Vagina (tissue), 2 donors: ENCODE results near the gene EPHA3. TPM values are rescaled to one million over a fixed set of nuclear protein-coding genes. Genes with fewer than 3 reads are reported as not detected.

Source experiments
- DNase-seq, 2 donors: peaks; one replicate each; pipeline ENCODE4 v3.0.0-alpha.2; 2017; ENCODE audit errors: extremely low spot score in 2 of 2
- H3K27ac ChIP-seq: fragments of 200-600 bp; sonication (generic); one replicate; pipeline ENCODE4 v1.5.1; 2019
- H3K27me3 ChIP-seq: fragments of 200-600 bp; sonication (generic); one replicate; pipeline ENCODE4 v1.5.1; 2019
- H3K36me3 ChIP-seq, 2 donors: fragments of 200-600 bp; sonication (generic); one replicate each; pipeline ENCODE4 v1.5.1; 2017 to 2019
- H3K4me1 ChIP-seq: fragments of 200-600 bp; sonication (generic); one replicate; pipeline ENCODE4 v1.5.1; 2019
- H3K4me3 ChIP-seq, 2 donors: fragments of 200-600 bp; sonication (generic); 1 replicate in 1 of 2; 2 replicates in 1 of 2; pipeline ENCODE4 v1.5.1; 2016 to 2019
- H3K9me3 ChIP-seq: fragments of 200-600 bp; sonication (generic); one replicate; pipeline ENCODE4 v1.5.1; 2019
- POLR2A ChIP-seq, 2 donors: fragments of 450-650 bp; IDR thresholded peaks; one replicate each; pipeline ENCODE4 v1.6.1; 2017; ENCODE audit warnings: antibody characterized with exemption in 2 of 2, mild to moderate bottlenecking in 2 of 2, moderate library complexity in 2 of 2
- POLR2AphosphoS5 ChIP-seq, 2 donors: sonication (generic); formaldehyde crosslinking; IDR thresholded peaks; one replicate each; pipeline ENCODE4 v1.9.0; 2017; ENCODE audit warnings: antibody characterized with exemption in 2 of 2, mild to moderate bottlenecking in 2 of 2, low read depth in 1 of 2; ENCODE audit not compliant: insufficient read depth in 1 of 2
- intact Hi-C: fragments of 100-400 bp; cut with DNase I; formaldehyde crosslinking; loops from one replicate; pipeline ENCODE4 v1.15.1; 2023
- total RNA-seq: library from RNA; depleted of rRNA; stranded (reverse); fragments of >200 nt; gene quantifications from one replicate; pipeline ENCODE4 v1.2.3, GENCODE V29; 2016
- TF ChIP-seq, protein P1 (sequence below), 3 experiments: fragments of 450-650 bp in 2 of 3; fragments of 200-600 bp in 1 of 3; sonication (generic) in 1 of 3; IDR thresholded peaks; one replicate each; pipeline ENCODE4 v1.5.1; 2017 to 2019; ENCODE audit warnings: antibody characterized with exemption in 3 of 3, mild to moderate bottlenecking in 2 of 3, moderate library complexity in 2 of 3

The EPHA3 gene
- total RNA-seq, 1 donor from 2014 or later: 24.1 TPM

DNA sequence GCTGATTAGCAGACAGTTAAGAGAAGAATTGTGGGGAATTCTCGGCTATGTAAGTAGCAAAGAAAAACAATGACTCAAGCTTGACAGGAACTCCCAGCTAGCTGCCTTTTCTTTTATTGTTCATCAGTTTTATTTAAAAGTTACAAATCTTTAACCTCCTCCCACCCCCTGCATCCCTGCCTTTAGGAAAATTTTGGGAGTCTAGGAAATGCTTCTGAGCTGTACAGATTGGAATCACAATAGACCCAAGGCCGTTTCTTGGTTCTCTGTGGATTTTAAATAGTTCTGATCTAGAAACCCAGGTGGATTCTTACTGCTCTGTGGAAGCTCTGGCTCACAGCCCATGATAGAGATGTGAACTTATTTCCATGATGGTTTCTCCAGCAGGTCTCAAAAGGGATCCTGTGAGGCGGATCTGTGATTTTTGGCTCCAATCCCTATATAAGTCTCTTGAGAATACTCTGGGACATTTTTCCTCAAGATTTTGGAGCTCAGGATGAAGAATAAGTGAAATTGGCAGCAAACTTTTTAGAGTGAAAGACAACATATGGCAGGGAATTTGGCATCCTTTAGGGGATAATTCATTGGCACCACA lies 312.3 kb downstream of the EPHA3 start:
- no peaks in the 10 kb centered on the region for H3K27me3 ChIP-seq
- H3K36me3 ChIP-seq: no peaks in the 10 kb centered on the region
- no peaks in the 10 kb centered on the region for H3K9me3 ChIP-seq
- intact Hi-C loops: no loop called here
- H3K27ac ChIP-seq: no peak overlapping the region
- DNase-seq: no peak
- H3K4me3 ChIP-seq: no peak overlapping the region
- TF ChIP-seq, protein P1, sequence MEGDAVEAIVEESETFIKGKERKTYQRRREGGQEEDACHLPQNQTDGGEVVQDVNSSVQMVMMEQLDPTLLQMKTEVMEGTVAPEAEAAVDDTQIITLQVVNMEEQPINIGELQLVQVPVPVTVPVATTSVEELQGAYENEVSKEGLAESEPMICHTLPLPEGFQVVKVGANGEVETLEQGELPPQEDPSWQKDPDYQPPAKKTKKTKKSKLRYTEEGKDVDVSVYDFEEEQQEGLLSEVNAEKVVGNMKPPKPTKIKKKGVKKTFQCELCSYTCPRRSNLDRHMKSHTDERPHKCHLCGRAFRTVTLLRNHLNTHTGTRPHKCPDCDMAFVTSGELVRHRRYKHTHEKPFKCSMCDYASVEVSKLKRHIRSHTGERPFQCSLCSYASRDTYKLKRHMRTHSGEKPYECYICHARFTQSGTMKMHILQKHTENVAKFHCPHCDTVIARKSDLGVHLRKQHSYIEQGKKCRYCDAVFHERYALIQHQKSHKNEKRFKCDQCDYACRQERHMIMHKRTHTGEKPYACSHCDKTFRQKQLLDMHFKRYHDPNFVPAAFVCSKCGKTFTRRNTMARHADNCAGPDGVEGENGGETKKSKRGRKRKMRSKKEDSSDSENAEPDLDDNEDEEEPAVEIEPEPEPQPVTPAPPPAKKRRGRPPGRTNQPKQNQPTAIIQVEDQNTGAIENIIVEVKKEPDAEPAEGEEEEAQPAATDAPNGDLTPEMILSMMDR (IDR thresholded peaks at IDR 0.05): no peak
- TF ChIP-seq POLR2AphosphoS5 (IDR thresholded peaks at IDR 0.05; ENCODE audit: insufficient read depth in 1 of 2, low read depth in 1 of 2): no peak
- no peak for TF ChIP-seq POLR2A (IDR thresholded peaks at IDR 0.05)
- no peaks in the 10 kb centered on the region for H3K4me1 ChIP-seq

DNA sequence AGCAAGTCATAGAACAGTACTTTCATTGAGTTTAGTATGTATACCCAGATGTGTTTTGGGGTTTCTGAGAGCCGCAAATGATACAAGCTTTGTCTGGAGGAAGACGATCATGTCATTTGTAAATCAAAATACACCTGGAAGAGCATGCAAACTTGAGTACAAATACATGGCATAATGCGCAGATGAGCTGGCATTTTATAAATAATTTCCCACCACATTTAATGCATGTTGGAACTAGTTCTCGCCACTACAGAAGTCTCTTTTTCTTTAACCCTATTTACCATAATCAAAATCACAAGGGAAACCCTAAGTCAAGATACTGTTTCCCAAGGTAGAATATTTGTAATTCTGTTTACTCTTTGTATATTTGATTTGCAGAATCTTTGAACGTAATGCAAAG lies 318.6 kb downstream of the EPHA3 start:
- DNase-seq: no peak
- no peak overlapping the region for H3K4me3 ChIP-seq
- intact Hi-C loops: no loop called here
- TF ChIP-seq, protein P1 (IDR thresholded peaks at IDR 0.05): no peak
- TF ChIP-seq POLR2AphosphoS5 (IDR thresholded peaks at IDR 0.05; ENCODE audit: insufficient read depth in 1 of 2, low read depth in 1 of 2) (no peak), POLR2A (IDR thresholded peaks at IDR 0.05) (no peak)
- H3K9me3 ChIP-seq: no peaks in the 10 kb centered on the region
- H3K4me1 ChIP-seq: no peaks in the 10 kb centered on the region
- no peaks in the 10 kb centered on the region for H3K27me3 ChIP-seq
- H3K36me3 ChIP-seq: no peaks in the 10 kb centered on the region
- no peak overlapping the region for H3K27ac ChIP-seq

DNA sequence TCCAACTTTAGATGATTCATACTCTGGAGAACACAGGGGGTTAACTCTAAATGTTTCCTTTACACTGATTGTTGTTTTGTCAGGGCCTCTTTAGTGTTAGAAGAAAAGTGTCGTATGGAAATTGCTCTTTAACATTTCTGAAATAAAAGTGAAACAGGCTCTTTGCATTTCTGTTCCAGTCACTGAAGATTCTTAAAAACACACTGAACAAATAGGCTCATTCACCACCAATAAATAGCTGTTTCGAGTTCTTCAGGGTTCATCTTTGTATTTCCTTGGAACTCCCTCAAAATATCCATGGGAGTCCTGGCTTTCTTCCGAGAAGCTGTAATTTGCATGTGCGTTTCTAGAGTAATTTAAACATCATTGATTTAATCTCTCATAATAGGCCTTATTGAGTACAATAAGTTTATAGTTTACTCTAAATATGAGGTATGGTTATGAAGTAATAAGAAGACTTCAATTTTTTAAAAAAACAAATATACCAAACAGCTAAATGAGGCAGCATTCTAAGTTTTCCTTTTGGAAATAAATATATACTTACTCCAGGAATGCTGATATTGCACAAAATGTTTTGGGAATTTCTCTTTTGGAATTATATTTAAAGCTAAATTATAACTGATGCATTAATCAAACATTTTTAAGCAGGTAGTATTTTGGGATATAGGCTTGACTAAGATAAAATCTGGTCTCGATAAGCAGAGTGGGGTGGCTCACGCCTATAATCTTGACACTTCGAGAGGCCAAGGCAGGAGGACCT lies 327.4 kb downstream of the EPHA3 start:
- intact Hi-C loops: no loop called here
- Histone ChIP-seq H3K27ac (no peak overlapping the region), H3K27me3 (no peaks in the 10 kb centered on the region), H3K4me1 (no peaks in the 10 kb centered on the region), H3K36me3 (no peaks in the 10 kb centered on the region), H3K4me3 (no peak overlapping the region), H3K9me3 (no peaks in the 10 kb centered on the region)
- TF ChIP-seq POLR2AphosphoS5 (IDR thresholded peaks at IDR 0.05; ENCODE audit: insufficient read depth in 1 of 2, low read depth in 1 of 2) (no peak), POLR2A (IDR thresholded peaks at IDR 0.05) (no peak)
- TF ChIP-seq, protein P1 (IDR thresholded peaks at IDR 0.05): no peak
- DNase-seq: no peak

DNA sequence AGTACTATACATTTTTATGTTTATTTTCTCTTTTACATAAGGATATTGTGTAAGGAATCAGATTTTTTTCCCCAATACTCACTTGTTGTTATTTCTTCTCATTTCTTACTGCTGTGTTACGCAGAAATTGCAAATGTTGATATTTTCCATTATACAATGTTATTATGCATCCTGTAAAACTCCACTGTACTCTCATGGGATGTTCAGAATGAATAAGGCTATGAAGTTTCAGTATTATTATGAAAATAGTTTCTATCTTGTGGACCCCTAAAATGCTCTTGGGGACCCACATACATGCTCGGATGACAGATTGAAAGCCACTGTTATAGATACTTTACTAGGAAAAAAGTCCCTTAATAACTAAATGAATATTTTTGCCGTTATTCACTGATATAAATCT lies 329.4 kb downstream of the EPHA3 start:
- H3K36me3 ChIP-seq: no peaks in the 10 kb centered on the region
- intact Hi-C loops: no loop called here
- TF ChIP-seq POLR2AphosphoS5 (IDR thresholded peaks at IDR 0.05; ENCODE audit: insufficient read depth in 1 of 2, low read depth in 1 of 2): no peak
- no peak for TF ChIP-seq POLR2A (IDR thresholded peaks at IDR 0.05)
- TF ChIP-seq, protein P1 (IDR thresholded peaks at IDR 0.05): no peak
- no peak for DNase-seq
- H3K27ac ChIP-seq: no peak overlapping the region
- no peaks in the 10 kb centered on the region for H3K27me3 ChIP-seq
- H3K4me3 ChIP-seq: no peak overlapping the region
- no peaks in the 10 kb centered on the region for H3K4me1 ChIP-seq
- H3K9me3 ChIP-seq: no peaks in the 10 kb centered on the region

DNA sequence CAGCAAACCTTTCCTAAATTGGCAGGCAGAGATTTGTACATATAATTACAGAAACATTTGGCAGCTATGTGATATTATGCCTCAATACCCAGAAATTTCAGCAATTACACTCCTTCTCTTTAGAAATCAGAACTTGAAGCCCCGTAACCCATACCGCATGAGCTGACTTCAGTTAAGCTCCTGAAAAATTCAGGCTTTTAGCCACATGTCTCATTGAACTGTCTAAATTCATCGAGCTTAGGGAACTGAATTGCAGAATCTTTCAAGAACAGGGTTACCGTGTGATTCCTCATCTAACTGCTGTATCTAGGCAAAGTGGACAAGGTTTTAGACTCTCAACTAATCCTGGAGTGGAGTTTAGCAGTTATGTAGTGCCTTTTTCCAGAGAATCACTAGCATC lies 333.0 kb downstream of the EPHA3 start:
- no peaks in the 10 kb centered on the region for H3K36me3 ChIP-seq
- intact Hi-C loops: no loop called here
- no peak overlapping the region for H3K27ac ChIP-seq
- no peaks in the 10 kb centered on the region for H3K9me3 ChIP-seq
- no peaks in the 10 kb centered on the region for H3K4me1 ChIP-seq
- DNase-seq: no peak
- no peaks in the 10 kb centered on the region for H3K27me3 ChIP-seq
- H3K4me3 ChIP-seq: no peak overlapping the region
- TF ChIP-seq POLR2A (IDR thresholded peaks at IDR 0.05) (no peak), POLR2AphosphoS5 (IDR thresholded peaks at IDR 0.05; ENCODE audit: insufficient read depth in 1 of 2, low read depth in 1 of 2) (no peak)
- TF ChIP-seq, protein P1 (IDR thresholded peaks at IDR 0.05): no peak
